Myocyte (in vitro differentiated cells): ENCODE results near the gene ITGA4. TPM values are rescaled to one million over a fixed set of nuclear protein-coding genes. Genes with fewer than 3 reads are reported as not detected.
A peak's percentile ranks its signal among the peaks of the same experiment; 100 is the strongest.
"Not testable (repeated sequence)": the region's sequence is repeated elsewhere in the genome, so short reads cannot be mapped to it uniquely, and the experiment has no call there.

Experiments used
- DNase-seq: peaks from one replicate; pipeline ENCODE4 v3.0.0-alpha.2; 2012; ENCODE audit warnings: low read depth
- polyA plus RNA-seq: library from polyadenylated mRNA; unstranded; fragments of >200 nt; gene quantifications from one replicate; pipeline ENCODE4 v1.2.1, GENCODE V29; 2012; ENCODE audit warnings: missing spikeins
- total RNA-seq: library from RNA; depleted of rRNA; stranded (reverse); fragments of >200 nt; gene quantifications from 2 replicates; pipeline ENCODE4 v1.2.3, GENCODE V29; 2014

The ITGA4 gene
- 14.4 and 31.9 TPM in 2 replicates for total RNA-seq
- polyA plus RNA-seq, result 23.2 TPM

DNA sequence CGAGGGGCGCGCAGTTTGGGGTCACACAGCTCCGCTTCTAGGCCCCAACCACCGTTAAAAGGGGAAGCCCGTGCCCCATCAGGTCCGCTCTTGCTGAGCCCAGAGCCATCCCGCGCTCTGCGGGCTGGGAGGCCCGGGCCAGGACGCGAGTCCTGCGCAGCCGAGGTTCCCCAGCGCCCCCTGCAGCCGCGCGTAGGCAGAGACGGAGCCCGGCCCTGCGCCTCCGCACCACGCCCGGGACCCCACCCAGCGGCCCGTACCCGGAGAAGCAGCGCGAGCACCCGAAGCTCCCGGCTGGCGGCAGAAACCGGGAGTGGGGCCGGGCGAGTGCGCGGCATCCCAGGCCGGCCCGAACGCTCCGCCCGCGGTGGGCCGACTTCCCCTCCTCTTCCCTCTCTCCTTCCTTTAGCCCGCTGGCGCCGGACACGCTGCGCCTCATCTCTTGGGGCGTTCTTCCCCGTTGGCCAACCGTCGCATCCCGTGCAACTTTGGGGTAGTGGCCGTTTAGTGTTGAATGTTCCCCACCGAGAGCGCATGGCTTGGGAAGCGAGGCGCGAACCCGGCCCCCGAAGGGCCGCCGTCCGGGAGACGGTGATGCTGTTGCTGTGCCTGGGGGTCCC, at the start of gene ITGA4:
ITGA4 (plus strand) TSS at position 266 of the 620 bp plus-strand sequence; CDS start at position 535, 269 bp downstream.
- peak; percentile 80 for DNase-seq

DNA sequence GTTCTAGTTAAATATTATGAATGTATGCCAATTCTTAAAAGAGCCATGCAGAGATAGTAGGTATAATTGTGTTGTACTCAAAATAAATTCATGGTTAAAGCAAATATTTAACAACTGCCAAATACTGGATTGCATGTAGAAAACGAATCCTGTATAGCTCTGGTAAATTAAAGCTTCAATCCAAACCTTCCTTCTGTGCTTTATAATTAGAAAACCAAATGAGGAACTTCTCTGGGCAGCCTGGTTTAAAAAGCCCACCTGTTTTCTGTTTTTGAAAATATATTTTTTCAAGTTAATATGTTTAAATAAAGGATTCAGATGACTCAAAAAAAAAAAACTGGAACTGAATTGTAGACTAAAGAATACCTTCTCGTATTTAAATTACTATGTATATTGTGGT, 48.3 kb upstream of the ITGA4 start:
- no peak for DNase-seq

DNA sequence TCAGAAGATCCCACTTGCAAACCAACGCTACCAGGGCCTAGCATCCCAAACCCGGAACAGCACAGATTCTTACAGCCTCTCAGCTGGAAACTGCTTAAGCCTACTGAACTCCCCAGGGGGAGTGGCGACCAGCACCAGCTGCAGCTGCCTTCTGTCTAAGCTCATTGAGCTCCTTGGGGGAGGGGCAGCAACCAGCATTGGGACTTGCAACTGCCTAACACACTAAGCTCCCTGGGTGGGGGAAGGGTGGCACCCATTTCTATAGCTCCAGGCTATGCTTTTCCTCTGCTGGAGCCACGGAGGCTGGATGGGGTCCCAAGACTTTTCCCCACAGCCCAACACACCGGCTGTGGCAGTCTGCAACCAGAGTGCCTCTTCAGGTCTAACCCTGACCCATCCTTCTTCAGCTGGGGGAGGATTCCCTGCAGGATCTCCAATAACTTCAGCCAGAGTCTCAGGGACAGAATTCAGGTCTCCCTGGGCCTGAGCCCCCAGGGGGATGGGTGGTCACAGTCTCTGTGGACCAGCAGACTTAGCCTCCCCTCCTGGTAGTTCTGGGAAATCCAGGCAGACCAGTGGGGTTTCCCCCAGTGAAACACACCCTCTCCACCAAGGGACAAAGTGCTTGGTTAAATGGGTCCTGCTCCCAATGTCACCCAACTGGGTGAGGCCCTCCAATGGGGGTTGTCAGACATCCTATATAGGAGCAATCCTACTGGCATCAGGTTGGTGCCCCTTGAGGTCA, 45.9 kb upstream of the ITGA4 start:
- DNase-seq, result peak; percentile 97

DNA sequence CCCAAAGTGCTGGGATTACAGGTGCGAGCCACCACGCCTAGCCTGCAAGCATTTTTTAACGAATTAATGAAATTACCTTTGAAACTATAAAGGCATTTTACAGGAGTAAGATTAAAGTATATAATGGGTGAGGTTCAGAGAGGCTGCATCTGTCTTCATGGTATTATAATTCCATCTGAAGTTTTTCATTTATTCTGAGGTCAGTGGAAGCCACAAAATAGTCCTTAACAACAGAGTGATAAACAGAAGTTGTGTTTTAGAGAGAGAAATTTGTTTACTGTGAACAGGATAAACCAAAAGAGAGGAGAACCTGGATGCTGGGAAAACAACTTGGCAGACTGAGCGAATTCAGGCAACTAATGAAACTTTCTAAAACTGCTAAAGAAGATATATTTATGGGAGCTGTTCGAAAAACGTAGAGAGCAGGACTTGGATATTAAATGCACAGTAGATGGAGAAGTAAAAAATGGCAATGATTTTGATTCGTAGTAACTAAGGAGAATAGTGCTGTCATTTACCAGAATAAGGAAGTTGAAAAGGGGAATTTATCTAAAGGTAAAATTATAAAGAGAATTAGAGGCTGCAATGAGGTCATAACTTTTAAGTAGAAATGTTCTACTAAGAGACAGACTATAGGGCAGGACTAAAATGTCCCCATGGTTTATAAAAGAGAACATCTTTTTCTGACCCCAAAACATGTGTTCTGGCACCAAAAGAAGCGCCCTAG, 37.9 kb upstream of the ITGA4 start:
- DNase-seq, result no peak

DNA sequence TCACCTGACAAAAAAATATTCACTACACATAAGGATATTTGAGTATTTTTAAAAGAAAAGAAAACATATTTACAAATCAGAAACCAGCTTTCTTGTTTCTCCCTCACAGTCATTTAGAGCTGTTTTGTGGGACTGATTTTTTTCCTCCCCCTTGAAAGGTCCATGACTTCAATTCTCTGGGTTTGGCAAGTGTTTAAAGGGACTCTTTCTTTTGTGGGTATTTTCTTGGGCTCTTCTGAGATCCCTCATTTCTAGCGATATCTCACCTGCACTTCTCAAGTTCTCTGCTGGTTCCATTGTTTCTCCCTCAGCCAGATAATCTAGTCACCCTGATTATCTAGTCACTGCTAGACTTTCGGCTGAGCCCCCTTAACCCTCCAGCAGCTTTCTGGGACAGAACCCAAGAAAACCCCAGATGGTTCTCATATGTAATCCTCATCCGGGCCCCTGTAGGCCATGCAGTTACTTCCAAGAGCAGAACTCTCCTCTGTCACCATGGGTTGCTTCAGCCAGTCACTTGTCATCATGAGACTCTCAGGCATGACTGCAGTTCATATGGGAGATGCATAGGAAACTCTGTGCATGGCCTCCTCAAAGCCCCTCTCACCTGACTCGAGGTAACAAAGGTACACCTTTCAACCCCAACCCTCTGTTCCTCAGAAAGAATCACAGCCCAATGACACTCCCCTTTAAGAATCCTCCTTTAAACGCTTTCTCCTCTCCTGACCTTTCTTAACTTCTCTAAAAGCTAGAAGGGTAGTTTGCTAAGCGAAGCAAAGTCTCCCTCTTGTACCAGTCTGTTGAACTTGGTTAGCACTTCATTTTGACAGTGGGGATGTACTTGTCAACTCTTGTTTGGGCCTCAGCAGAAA, 36.7 kb upstream of the ITGA4 start:
- DNase-seq, result no peak

DNA sequence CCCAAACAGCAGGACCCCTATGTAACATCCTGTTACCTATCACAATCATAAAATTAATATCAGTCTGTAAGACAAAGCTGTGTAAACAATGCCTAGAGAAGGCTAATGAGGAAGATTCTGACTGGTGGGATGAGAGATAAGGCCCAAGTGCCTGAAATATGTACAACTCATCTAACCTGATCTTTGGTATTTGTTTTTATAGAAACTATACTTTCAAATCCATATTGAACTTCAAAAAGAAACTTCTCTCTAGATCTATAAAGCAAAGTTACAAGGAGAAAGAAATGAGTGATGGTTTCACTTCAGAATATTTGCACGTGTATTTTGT, 36.1 kb upstream of the ITGA4 start:
- DNase-seq, result no peak

DNA sequence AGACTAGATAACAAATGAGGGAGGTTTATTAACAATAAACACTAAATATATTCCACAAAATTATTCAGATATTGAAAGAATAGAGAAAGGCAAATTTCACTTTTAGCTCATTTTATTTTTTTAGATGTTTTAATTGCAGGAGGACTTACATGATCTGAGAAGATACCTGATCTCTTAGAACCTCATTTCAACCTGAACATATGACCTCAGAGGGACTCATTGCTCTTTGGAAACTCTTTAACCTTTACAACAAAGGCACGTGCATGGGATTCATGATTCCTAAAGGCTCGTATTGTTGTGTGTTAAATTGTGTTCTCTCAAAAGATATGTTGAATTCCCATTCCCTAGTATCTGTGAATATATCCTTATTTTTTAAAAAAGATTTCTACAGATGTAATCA, 35.7 kb upstream of the ITGA4 start:
- DNase-seq, result no peak

DNA sequence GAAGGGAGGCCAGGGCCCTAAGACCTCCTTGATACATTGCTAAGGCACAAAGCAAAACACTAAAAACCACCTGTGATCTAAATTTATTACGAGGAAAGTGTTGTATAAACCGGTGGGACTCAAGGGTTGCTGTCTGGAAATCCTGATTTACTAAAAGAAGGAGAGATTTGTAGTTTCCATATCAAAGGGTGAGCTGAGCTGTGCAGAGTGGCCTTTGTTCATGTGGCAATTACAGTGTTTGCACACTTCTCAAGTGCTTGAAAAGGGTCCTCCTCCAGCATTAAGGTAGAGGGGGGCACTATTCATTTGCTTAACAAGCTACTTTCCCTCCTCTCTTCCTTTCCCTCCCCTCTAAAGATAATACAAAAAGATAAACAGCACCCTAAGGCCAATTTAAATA, 30.5 kb upstream of the ITGA4 start:
- DNase-seq, result no peak

DNA sequence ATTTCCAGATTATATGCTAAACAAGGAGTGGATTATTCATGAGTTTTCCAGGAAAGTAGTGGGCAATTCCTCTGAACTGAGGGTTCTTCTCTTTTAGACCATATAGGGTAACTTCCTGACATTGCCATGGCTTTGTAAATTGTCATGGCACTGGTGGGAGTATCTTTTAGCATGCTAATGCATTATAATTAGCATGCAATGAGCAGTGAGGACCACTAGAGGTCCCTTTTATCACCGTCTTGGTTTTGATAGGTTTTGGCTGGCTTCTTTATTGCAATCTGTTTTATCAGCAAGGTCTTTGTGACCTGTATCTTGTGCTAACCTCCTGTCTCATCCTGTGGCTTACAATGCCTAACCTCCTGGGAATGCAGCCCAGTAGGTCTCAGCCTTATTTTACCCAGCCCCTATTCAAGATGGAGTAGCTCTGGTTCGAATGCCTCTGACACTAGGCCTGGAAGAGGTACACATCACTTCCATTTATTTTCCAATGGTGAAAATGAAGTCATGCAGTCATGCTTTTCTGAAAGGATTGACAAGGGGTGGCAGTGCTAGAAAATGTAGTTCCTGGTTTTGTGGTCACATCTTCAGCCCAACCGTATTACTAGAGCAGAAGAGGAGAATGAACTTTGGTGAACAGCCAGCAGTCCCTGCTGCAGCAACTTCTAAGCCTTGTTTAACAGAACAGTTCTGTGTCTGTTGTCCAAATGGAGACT, 26.6 kb upstream of the ITGA4 start:
- peak; percentile 51 for DNase-seq

DNA sequence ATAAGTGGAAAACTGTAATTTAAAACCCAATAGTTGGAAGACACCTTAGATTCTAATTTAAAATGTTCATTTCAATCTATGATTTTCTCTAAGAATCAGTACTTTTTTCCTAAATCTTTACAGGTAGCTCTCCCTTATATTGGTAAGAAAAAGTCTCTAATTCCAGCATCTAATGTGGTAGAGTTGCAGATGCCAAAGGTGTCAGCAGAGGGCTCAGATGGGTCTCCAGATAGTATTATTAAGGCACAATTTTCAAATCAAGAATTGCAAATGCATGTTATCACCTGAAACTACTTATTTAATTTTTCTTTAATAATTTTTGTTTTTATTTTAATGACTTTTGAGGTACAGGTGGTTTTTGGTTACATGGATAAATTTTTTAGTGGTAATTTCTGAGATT, 25.5 kb upstream of the ITGA4 start:
- no peak for DNase-seq

DNA sequence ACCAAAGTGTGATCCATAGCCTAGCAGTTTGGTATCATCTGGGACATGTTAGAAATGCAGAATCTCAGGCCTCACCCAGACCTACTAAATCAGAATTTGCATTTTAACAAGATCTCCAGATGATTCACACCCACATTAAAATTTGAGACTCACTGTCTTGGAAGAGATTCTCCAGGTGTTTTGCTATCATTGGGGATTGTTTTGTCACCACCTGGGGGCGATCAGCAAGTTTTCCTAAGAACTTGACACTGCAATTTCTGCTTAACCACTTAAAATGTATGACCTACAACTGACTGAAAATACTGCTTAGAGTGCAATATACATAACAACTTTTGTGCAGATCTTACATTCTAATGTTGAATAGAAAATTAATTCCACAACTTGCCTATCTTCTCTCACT, 18.9 kb upstream of the ITGA4 start:
- no peak for DNase-seq

DNA sequence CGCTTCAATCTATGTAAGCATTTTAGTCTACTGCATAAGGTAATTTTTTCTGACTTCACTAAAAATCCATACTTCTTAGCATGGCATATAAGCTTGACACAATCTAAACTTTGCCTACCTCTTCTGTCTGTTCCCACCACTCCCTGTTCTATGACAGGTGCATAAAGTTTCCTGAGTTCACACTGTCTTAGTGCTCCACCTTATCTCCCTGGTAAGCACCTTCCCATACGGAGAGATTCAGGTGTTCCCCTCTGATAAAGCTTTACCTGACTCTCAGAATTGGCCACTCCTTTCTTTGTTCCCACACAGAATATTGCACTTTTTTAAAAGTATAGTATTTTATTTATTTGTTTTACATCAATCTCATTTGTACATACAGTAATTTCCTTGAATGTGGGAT, 16.8 kb upstream of the ITGA4 start:
- DNase-seq, result no peak

DNA sequence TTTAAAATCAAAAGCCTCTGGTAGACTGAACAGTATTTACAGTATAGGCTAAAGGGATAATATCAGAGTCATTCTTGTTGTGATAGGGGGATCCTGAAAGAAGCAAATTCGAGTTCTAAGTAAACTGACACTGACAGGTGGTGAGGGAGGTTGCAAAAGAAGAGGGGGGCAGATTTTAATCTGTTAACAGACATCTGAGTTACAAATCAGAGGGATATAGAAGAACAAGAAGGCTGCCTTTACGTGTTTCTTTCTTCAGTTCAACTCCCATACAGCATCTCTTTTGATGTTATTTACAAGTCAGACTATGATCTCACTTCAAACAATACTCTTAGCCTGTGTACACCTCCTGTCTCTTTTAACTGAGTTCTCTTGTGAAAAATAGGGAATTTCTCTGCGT, 16.3 kb upstream of the ITGA4 start:
- peak; percentile 47 for DNase-seq

DNA sequence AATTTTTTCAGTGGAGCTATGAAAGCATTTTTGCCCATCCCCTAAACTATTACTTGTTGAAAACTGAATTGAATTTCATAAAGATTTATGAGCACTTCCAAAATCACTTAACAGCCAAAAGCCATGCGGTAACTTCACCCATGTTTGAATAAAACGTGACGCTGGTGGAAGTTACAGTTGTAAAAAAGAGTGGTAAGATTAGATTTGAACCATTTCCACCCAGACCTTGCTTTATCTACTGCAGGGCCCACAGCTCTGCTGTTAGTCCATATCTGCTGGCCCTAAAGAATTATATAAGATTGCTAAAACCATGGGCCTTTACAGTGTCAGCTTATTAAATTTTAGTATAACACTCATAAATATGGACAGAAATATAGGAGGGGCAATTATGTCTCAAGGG, 15.5 kb upstream of the ITGA4 start:
- DNase-seq, result no peak

DNA sequence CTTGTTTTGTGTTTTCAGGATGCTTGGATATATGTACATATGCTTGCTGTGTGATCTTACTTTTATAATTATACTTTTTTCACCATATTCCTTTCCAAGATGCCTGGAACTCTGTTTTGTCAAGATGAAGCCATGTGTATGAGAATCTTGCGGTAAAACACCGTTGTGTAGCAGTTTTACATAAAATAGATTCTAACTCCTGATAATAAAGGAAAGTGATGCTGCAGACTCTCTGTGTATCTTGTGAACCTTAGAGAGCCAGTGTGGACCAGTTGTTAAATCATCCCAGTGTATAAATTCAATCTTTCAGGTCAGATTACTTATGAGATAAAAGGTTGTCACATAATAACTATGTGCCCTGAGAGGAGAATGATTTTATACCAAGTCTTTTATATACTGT, 12.5 kb upstream of the ITGA4 start:
- no peak for DNase-seq

DNA sequence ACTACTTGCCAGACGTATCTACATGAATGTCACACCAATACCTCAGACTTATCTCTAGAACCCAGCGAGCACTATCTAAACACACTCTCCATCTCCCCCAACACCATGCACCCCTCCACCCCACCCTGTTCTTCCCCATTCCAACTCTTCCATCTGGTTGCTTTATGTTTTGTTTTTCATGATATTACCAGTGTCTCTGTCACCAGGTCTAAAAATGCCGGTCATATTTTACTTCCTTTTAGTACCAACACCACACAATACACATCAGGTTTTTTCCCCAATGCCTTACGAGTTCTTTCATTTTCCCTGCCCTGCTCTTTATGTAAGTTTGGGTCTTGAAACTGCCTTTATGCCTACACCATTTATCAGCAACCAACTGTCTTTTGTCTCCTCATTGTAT, 10.2 kb upstream of the ITGA4 start:
- no peak for DNase-seq

DNA sequence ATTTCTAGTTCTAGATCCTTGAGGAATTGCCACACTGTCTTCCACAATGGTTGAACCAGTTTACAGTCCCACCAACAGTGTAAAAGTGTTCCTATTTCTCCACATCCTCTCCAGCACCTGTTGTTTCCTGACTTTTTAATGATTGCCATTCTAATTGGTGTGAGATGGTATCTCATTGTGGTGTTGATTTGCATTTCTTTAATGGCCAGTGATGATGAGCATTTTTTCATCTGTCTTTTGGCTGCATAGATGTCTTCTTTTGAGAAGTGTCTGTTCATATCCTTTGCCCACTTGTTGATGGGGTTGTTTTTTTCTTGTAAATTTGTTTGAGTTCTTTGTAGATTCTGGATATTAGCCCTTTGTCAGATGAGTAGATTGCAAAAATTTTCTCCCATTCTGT, 7.9 kb upstream of the ITGA4 start:
- DNase-seq, result not testable (repeated sequence)

DNA sequence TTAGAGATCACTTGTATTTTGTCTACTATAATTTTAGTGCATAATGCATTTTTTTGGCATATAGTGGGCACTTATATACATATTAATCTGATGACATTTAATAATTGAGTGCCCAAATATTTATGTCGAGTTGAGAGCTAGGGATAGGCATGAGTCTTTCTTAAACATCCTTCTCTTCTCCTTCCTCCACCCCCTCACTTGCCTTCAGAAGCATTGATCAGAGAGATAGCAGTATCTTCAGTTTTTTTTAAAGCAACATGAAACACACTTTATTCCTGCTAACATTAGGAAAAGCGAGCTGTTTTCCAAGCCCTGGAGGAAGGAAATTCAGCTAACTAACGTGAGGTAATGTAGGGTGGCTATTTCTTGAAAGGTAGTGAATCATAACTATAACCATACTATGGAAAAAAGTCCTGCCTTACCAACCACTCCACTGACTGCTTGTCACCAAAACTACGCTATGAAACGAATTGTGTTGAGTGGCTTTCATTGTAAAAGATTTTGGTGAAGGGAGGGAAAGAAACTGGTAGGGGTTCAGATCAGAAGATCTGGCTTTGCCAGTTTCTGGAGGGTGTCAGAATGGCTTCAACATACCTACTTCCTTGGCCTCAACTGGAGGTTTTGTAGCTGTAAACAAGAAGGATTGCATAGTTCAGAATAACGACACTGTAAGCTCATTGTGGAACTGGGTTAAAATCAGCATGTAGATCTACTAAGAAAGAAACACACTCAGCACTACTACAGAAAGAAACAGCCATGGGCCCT, 2.3 kb upstream of the ITGA4 start:
- no peak for DNase-seq

DNA sequence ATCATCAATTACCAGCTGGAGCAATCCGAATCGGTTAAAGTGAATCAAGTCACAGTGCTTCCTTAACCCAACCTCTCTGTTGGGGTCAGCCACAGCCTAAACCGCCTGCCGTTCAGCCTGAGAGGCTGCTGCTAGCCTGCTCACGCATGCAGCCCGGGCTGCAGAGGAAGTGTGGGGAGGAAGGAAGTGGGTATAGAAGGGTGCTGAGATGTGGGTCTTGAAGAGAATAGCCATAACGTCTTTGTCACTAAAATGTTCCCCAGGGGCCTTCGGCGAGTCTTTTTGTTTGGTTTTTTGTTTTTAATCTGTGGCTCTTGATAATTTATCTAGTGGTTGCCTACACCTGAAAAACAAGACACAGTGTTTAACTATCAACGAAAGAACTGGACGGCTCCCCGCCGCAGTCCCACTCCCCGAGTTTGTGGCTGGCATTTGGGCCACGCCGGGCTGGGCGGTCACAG, 496 bp upstream of the ITGA4 start:
- DNase-seq, result peak; percentile 27
